ENCODE data around the gene APLP1.

- no peak for TF ChIP-seq CTCF (conservative IDR thresholded peaks at IDR 0.05 in 1 of 2, IDR thresholded peaks at IDR 0.05 in 1 of 2; ENCODE audit: low read depth in 1 of 2, low read length in 2 of 2)
- TF ChIP-seq EZH2 (IDR thresholded peaks at IDR 0.05; ENCODE audit: low read length, missing control alignments) = no peak
Observed at GRCh38 chr19:35890113-35890650, 21.8 kb downstream of the APLP1 start.

Measured in fibroblast of lung (primary cell).